GM23248 (cell line): ENCODE measurements around the gene MAGEA10.

Source experiments
- EZH2 ChIP-seq: fragments of 200-600 bp; sonication (generic); IDR thresholded peaks from 2 replicates; pipeline ENCODE4 v1.6.1; 2018; ENCODE audit warnings: antibody characterized with exemption, mild to moderate bottlenecking; ENCODE audit not compliant: insufficient read depth, poor library complexity, severe bottlenecking
- EZH2phosphoT487 ChIP-seq: fragments of 200-600 bp; sonication (generic); IDR thresholded peaks from 2 replicates; pipeline ENCODE4 v1.6.1; 2018; ENCODE audit warnings: antibody characterized with exemption, moderate library complexity, mild to moderate bottlenecking, low read depth; ENCODE audit not compliant: insufficient read depth

- no peak for TF ChIP-seq EZH2
- TF ChIP-seq EZH2phosphoT487: no peak
Measured at GRCh38 chrX:152117305-152117704, 21.1 kb downstream of the MAGEA10 start.
